Astrocyte (in vitro differentiated cells and primary cell): ENCODE data around the gene ATP2B3. TPM values are rescaled to one million over a fixed set of nuclear protein-coding genes. Genes with fewer than 3 reads are reported as not detected.

Experiments
- DNase-seq: peaks from one replicate; pipeline ENCODE4 v3.0.0-alpha.2; 2010; ENCODE audit warnings: low read depth
- FAIRE-seq: peaks from 2 replicates; lab custom pipeline; 2011; peaks lifted over from hg19 to GRCh38; lab: Jason Lieb, UNC
- H2AFZ ChIP-seq: 2 replicates; pipeline ENCODE4 v1.6.0; 2012; ENCODE audit warnings: low read depth, low read length, inconsistent platforms
- H3K27ac ChIP-seq: 2 replicates; pipeline ENCODE4 v1.5.1; 2011; ENCODE audit warnings: low read depth, low read length, inconsistent platforms
- H3K27me3 ChIP-seq: 2 replicates; pipeline ENCODE4 v1.6.0; 2011; ENCODE audit warnings: low read length, inconsistent platforms; ENCODE audit not compliant: insufficient read depth
- H3K36me3 ChIP-seq: 2 replicates; pipeline ENCODE4 v1.5.1; 2011; ENCODE audit warnings: low read length, inconsistent platforms; ENCODE audit not compliant: insufficient read depth
- H3K4me1 ChIP-seq: 2 replicates; pipeline ENCODE4 v1.5.1; 2011; ENCODE audit warnings: low read length, inconsistent platforms; ENCODE audit not compliant: insufficient read depth
- H3K4me2 ChIP-seq: 2 replicates; pipeline ENCODE4 v1.6.0; 2012; ENCODE audit warnings: low read length, inconsistent platforms
- H3K4me3 ChIP-seq: 2 replicates; pipeline ENCODE4 v1.5.1; 2011; ENCODE audit warnings: low read depth, mild to moderate bottlenecking, low read length, inconsistent platforms; ENCODE audit not compliant: insufficient read depth
- H3K79me2 ChIP-seq: 2 replicates; pipeline ENCODE4 v1.6.0; 2012; ENCODE audit warnings: mild to moderate bottlenecking, low read length, inconsistent platforms; ENCODE audit not compliant: insufficient read depth
- H3K9ac ChIP-seq: 2 replicates; pipeline ENCODE4 v1.6.0; 2012; ENCODE audit warnings: mild to moderate bottlenecking, low read length, inconsistent platforms
- H3K9me3 ChIP-seq: 2 replicates; pipeline ENCODE4 v1.5.1; 2012; ENCODE audit warnings: low read depth, mild to moderate bottlenecking, low read length, inconsistent platforms; ENCODE audit not compliant: insufficient read depth
- H4K20me1 ChIP-seq: 2 replicates; pipeline ENCODE4 v1.6.0; 2012; ENCODE audit warnings: low read length, inconsistent platforms; ENCODE audit not compliant: insufficient read depth
- H3K27ac Mint-ChIP-seq: one replicate; pipeline ENCODE4 v1.8.0; 2021; ENCODE audit warnings: mild to moderate bottlenecking, mixed read lengths; ENCODE audit not compliant: unreplicated experiment
- H3K27me3 Mint-ChIP-seq: one replicate; pipeline ENCODE4 v1.8.0; 2021; ENCODE audit warnings: low read depth, mixed read lengths; ENCODE audit not compliant: unreplicated experiment
- H3K36me3 Mint-ChIP-seq: one replicate; pipeline ENCODE4 v1.8.0; 2021; ENCODE audit warnings: low read depth, mixed read lengths; ENCODE audit not compliant: unreplicated experiment
- H3K4me1 Mint-ChIP-seq: one replicate; pipeline ENCODE4 v1.8.0; 2021; ENCODE audit warnings: low read depth, mixed read lengths; ENCODE audit not compliant: unreplicated experiment
- H3K4me3 Mint-ChIP-seq: one replicate; pipeline ENCODE4 v1.8.0; 2021; ENCODE audit warnings: mild to moderate bottlenecking, moderate library complexity, mixed read lengths; ENCODE audit not compliant: unreplicated experiment
- H3K9me3 Mint-ChIP-seq: one replicate; pipeline ENCODE4 v1.8.0; 2021; ENCODE audit warnings: mild to moderate bottlenecking, mixed read lengths; ENCODE audit not compliant: unreplicated experiment
- CTCF ChIP-seq: IDR thresholded peaks from 2 replicates; pipeline ENCODE4 v1.5.1; 2011; ENCODE audit warnings: low read depth, mild to moderate bottlenecking, inconsistent platforms, low read length, moderate library complexity; ENCODE audit not compliant: insufficient read depth
- EZH2 ChIP-seq: IDR thresholded peaks from 2 replicates; pipeline ENCODE4 v1.6.1; 2012; ENCODE audit warnings: mild to moderate bottlenecking, low read length, inconsistent platforms; ENCODE audit not compliant: insufficient read depth
- total RNA-seq: library from RNA; stranded (reverse); gene quantifications from 2 replicates; pipeline ENCODE4 v1.2.1, GENCODE V29; 2021

ATP2B3 gene
- total RNA-seq, 1 donor from 2014 or later: 0.52 TPM

GRCh38 chrX:153491351-153491914 lies 26.0 kb upstream of the ATP2B3 start:
- H3K4me2 ChIP-seq: no peak overlapping the region
- H3K9me3 ChIP-seq: no peaks in the 10 kb centered on the region
- H3K27ac Mint-ChIP-seq: no peak overlapping the region
- H3K4me1 ChIP-seq: peaks cover 30% of the 10 kb centered on the region
- H3K79me2 ChIP-seq: peaks cover 20% of the 10 kb centered on the region
- H3K4me1 Mint-ChIP-seq: peaks cover 5% of the 10 kb centered on the region
- no peaks in the 10 kb centered on the region for H3K36me3 ChIP-seq
- no peaks in the 10 kb centered on the region for H3K27me3 Mint-ChIP-seq
- no peak for TF ChIP-seq CTCF
- no peak for TF ChIP-seq EZH2
- peaks cover under 1% of the 10 kb centered on the region for H4K20me1 ChIP-seq
- no peak overlapping the region for H3K4me3 Mint-ChIP-seq
- no peak overlapping the region for H3K9ac ChIP-seq
- H3K4me3 ChIP-seq: no peak overlapping the region
- no peak overlapping the region for H3K27ac ChIP-seq
- no peaks in the 10 kb centered on the region for H3K9me3 Mint-ChIP-seq
- no peak for FAIRE-seq
- H3K27me3 ChIP-seq: no peaks in the 10 kb centered on the region
- no peak overlapping the region for H2AFZ ChIP-seq
- no peaks in the 10 kb centered on the region for H3K36me3 Mint-ChIP-seq
- DNase-seq: no peak

- Mint-ChIP-seq H3K9me3 (no peaks in the 10 kb centered on the region), H3K36me3 (no peaks in the 10 kb centered on the region), H3K27me3 (no peaks in the 10 kb centered on the region), H3K4me1 (peaks cover 5% of the 10 kb centered on the region), H3K27ac (no peak overlapping the region), H3K4me3 (no peak overlapping the region)
- Histone ChIP-seq H3K4me1 (peaks cover 30% of the 10 kb centered on the region), H3K79me2 (peaks cover 23% of the 10 kb centered on the region), H2AFZ (no peak overlapping the region), H3K4me3 (no peak overlapping the region), H3K36me3 (no peaks in the 10 kb centered on the region), H3K27ac (no peak overlapping the region), H4K20me1 (peaks cover 3% of the 10 kb centered on the region), H3K4me2 (no peak overlapping the region), H3K27me3 (no peaks in the 10 kb centered on the region), H3K9me3 (no peaks in the 10 kb centered on the region), H3K9ac (no peak overlapping the region)
- TF ChIP-seq EZH2 (no peak), CTCF (no peak)
- FAIRE-seq: no peak
- DNase-seq: no peak
These were observed 25.5 kb upstream of the ATP2B3 start for GRCh38 chrX:153491918-153492317.

GRCh38 chrX:153492543-153492942 lies 24.9 kb upstream of the ATP2B3 start:
- H3K27me3 ChIP-seq: no peaks in the 10 kb centered on the region
- H3K27me3 Mint-ChIP-seq: no peaks in the 10 kb centered on the region

More at GRCh38 chrX:153492543-153492942, 24.9 kb upstream of the ATP2B3 start:
- Histone ChIP-seq H3K9me3 (no peaks in the 10 kb centered on the region), H3K4me3 (no peak overlapping the region), H3K27ac (no peak overlapping the region), H3K4me1 (peaks cover 30% of the 10 kb centered on the region), H3K79me2 (peaks cover 23% of the 10 kb centered on the region), H3K4me2 (no peak overlapping the region), H2AFZ (no peak overlapping the region), H3K9ac (no peak overlapping the region), H4K20me1 (peaks cover 3% of the 10 kb centered on the region), H3K36me3 (no peaks in the 10 kb centered on the region)
- Mint-ChIP-seq H3K9me3 (no peaks in the 10 kb centered on the region), H3K4me1 (peaks cover 5% of the 10 kb centered on the region), H3K27ac (no peak overlapping the region), H3K4me3 (no peak overlapping the region), H3K36me3 (no peaks in the 10 kb centered on the region)
- no peak for FAIRE-seq
- TF ChIP-seq EZH2 (no peak), CTCF (no peak)
- DNase-seq: no peak
